Adrenal gland (tissue), 12 donors: ENCODE results near the gene FBXO28. TPM values are rescaled to one million over a fixed set of nuclear protein-coding genes. Genes with fewer than 3 reads are reported as not detected.

Experiments used
- DNase-seq, 7 donors: peaks; one replicate each; pipeline ENCODE4 v3.0.0-alpha.2; 2019 to 2020
- H3K27ac ChIP-seq, 5 donors: fragments of 200-600 bp; sonication (generic) in 4 of 5; 1 replicate in 3 of 5; 2 replicates in 2 of 5; pipeline versions ENCODE4 v1.5.1 to v1.8.0; 2016 to 2020; ENCODE audit warnings: mild to moderate bottlenecking in 1 of 5
- H3K27me3 ChIP-seq: fragments of 200-600 bp; 2 replicates; pipeline ENCODE4 v1.8.0; 2021
- H3K36me3 ChIP-seq, 2 donors: fragments of 200-600 bp; replicated peaks in 1 of 2; 1 replicate in 1 of 2; 2 replicates in 1 of 2; pipeline versions ENCODE4 v1.5.1 to v1.8.0; 2018 to 2022
- H3K4me1 ChIP-seq, 2 donors: fragments of 200-600 bp; replicated peaks in 1 of 2; 1 replicate in 1 of 2; 2 replicates in 1 of 2; pipeline versions ENCODE4 v1.5.1 to v1.8.0; 2018 to 2021
- H3K4me3 ChIP-seq, 4 donors: fragments of 200-600 bp; sonication (generic) in 3 of 4; one replicate each; pipeline ENCODE4 v1.5.1; 2016 to 2018
- H3K9me3 ChIP-seq, 3 donors: fragments of 200-600 bp; sonication (generic) in 1 of 3; replicated peaks in 1 of 3; 1 replicate in 2 of 3; 2 replicates in 1 of 3; pipeline versions ENCODE4 v1.5.1 to v1.8.0; 2016 to 2021
- POLR2A ChIP-seq, 2 donors: fragments of 450-650 bp; IDR thresholded peaks; one replicate each; pipeline ENCODE4 v1.6.1; 2017; ENCODE audit warnings: antibody characterized with exemption in 2 of 2, mild to moderate bottlenecking in 2 of 2, moderate library complexity in 1 of 2
- WGBS, 4 donors: extraction: QIAGEN DNeasy Blood & Tissue Kit in 2 of 4; methylation state at CpG; one replicate each; pipeline versions ENCODE4 v1.1.5 to v1.1.7; 2013 to 2017; 5-methylcytosine and 5-hydroxymethylcytosine counted together
- intact Hi-C, 2 donors: fragments of 100-400 bp; cut with DNase I; formaldehyde crosslinking; loops; one replicate each; pipeline versions ENCODE4 v1.14.1 to v1.15.0; 2022 to 2023
- polyA plus RNA-seq, 3 donors: library from polyadenylated mRNA; stranded (reverse); fragments of 200-250 nt in 2 of 3; fragments of 350-450 nt in 1 of 3; fragmentation: Illumina TruSeq in 1 of 3; extraction: RNeasy Lipid Tissue Mini Kit (QIAGEN cat#74804) in 1 of 3; gene quantifications; one replicate each; pipeline ENCODE4 v1.2.3, GENCODE V29; 2013 to 2014
- total RNA-seq, 9 donors: library from RNA; depleted of rRNA in 4 of 9; stranded (reverse); fragments of >200 nt in 4 of 9; fragments of 120-200 nt in 1 of 9; fragmentation: NEBNext Ultra II Directional in 1 of 9; extraction: Animal tissue kit (Norgen Biotek cat#: 25700) in 1 of 9; gene quantifications; one replicate each; pipeline versions ENCODE4 v1.1.0 to v1.2.4, GENCODE V29; 2013 to 2023
- TF ChIP-seq, protein P1 (sequence below), 6 experiments: fragments of 450-650 bp in 4 of 6; fragments of 200-600 bp in 2 of 6; sonication (generic) in 1 of 6; IDR thresholded peaks; 1 replicate in 5 of 6; 2 replicates in 1 of 6; pipeline versions ENCODE4 v1.5.1 to v1.8.0; 2016 to 2021; ENCODE audit warnings: antibody characterized with exemption in 6 of 6, mild to moderate bottlenecking in 2 of 6, moderate library complexity in 1 of 6
- donor health status: healthy with polysubstance abuse.
- donor health status: Bipolar disorder and iron deficiency.
- donor health status: DM: yes; HTN: yes; CAD: no.
- donor health status: DM: no; HTN: no; CAD: no.
- donor health status: DM: no; HTN: no; CAD: no.
- donor health status: DM: yes; HTN: yes; CAD: no.

The FBXO28 gene
- total and polyA plus RNA-seq, 12 donors, result 7.0 to 39.1 (median 23.9) TPM

DNA sequence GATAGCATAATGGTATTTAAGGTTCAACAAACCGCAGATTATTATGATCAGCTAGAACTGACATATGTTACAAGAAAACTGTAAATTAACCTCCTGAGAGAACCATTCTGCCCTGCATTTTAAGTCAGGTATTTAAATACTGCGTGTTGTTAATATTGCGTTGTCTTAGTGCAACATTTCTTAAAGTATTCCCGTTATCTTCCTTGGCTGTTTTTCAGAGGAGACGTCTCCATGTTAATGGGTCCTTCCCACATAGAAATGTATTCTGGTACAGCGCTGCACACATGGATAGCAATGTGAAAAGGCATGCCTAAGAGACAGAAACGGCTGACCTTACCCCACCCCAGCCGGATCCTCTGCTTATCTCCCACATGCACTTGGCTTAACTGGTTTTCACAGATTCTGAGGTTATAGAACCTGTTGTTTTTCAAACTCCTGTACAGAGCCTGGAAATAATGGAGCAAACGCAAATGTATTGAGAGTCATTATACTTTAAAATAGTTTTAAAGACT lies 46.3 kb downstream of the FBXO28 start:
- intact Hi-C loops, result no loop called here
- no peak for DNase-seq
- 90 to 94% (median 93%) methylated on average over 9 of the region's 9 CpGs for WGBS, 4 donors
- Histone ChIP-seq H3K27ac (no peak overlapping the region), H3K36me3 (peaks cover 0 to 46% of the 10 kb centered on the region in 2 donors), H3K4me3 (no peak overlapping the region), H3K4me1 (no peaks in the 10 kb centered on the region), H3K27me3 (no peaks in the 10 kb centered on the region), H3K9me3 (no peaks in the 10 kb centered on the region)
- TF ChIP-seq, protein P1, sequence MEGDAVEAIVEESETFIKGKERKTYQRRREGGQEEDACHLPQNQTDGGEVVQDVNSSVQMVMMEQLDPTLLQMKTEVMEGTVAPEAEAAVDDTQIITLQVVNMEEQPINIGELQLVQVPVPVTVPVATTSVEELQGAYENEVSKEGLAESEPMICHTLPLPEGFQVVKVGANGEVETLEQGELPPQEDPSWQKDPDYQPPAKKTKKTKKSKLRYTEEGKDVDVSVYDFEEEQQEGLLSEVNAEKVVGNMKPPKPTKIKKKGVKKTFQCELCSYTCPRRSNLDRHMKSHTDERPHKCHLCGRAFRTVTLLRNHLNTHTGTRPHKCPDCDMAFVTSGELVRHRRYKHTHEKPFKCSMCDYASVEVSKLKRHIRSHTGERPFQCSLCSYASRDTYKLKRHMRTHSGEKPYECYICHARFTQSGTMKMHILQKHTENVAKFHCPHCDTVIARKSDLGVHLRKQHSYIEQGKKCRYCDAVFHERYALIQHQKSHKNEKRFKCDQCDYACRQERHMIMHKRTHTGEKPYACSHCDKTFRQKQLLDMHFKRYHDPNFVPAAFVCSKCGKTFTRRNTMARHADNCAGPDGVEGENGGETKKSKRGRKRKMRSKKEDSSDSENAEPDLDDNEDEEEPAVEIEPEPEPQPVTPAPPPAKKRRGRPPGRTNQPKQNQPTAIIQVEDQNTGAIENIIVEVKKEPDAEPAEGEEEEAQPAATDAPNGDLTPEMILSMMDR (IDR thresholded peaks at IDR 0.05), result no peak
- TF ChIP-seq POLR2A (IDR thresholded peaks at IDR 0.05), result no peak

GRCh38 chr1:224162768-224163167 lies 48.9 kb downstream of the FBXO28 start:
- 93 to 99% (median 95%) methylated on average over 8 of the region's 8 CpGs for WGBS, 4 donors
- H3K4me3 ChIP-seq, result no peak overlapping the region
- DNase-seq, result no peak
- no peaks in the 10 kb centered on the region for H3K9me3 ChIP-seq
- TF ChIP-seq, protein P1 (IDR thresholded peaks at IDR 0.05), result no peak
- TF ChIP-seq POLR2A (IDR thresholded peaks at IDR 0.05), result no peak
- peaks cover 0 to 25% of the 10 kb centered on the region in 2 donors for H3K36me3 ChIP-seq
- H3K4me1 ChIP-seq, result no peaks in the 10 kb centered on the region
- H3K27ac ChIP-seq, result no peak overlapping the region
- no peaks in the 10 kb centered on the region for H3K27me3 ChIP-seq
- intact Hi-C loops, result no loop called here

DNA sequence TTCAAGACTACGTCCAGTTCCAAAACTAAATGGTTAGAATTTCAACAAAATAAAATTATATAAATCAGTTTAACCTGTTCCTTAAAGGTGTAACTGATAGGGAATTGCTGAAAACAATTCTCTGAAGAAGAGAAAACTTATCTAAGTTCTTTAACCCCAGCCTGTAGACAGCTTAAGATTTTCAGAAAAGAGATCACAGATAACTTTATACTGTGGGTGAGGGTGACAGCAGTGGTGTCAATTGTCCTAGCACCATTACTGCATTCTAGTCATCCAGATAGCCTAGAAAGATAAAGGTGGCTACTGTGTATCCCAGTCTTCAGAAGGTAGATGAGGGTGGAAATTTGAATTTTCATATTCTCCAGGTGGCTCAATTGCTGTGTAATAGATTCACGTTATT lies 49.4 kb downstream of the FBXO28 start:
- Histone ChIP-seq H3K9me3 (no peaks in the 10 kb centered on the region), H3K4me3 (no peak overlapping the region), H3K27ac (no peak overlapping the region), H3K36me3 (peaks cover 0 to 20% of the 10 kb centered on the region in 2 donors), H3K27me3 (no peaks in the 10 kb centered on the region), H3K4me1 (no peaks in the 10 kb centered on the region)
- no peak for TF ChIP-seq POLR2A (IDR thresholded peaks at IDR 0.05)
- TF ChIP-seq, protein P1 (IDR thresholded peaks at IDR 0.05), result no peak
- no peak for DNase-seq
- intact Hi-C loops, result no loop called here
- WGBS, 4 donors, result 58 to 86% (median 77%) methylated on average over 2 of the region's 2 CpGs

DNA sequence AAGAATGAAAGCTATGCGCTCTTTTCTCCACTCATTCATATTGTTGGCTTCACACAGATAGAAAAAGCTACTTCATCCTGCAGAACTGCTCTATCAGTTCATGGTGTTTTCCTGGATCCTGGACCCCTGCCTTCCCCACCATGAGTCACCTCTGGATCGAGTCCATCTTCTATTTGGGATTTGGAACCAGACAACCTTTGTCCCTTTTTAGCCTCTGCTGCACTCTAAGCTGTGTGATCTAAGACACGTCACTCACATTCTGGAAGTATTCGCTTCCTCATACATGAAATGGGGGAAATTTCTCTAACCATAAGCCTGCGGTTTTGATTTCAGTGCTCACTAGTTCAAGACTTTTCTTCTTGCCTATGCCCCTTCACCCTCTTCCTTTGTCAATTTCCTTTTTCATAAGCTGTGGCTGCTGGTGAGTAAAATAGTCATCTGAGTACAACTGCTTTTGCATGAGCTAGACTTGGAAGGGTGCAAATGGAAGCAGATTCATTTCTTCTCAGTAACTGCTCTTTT lies 55.0 kb downstream of the FBXO28 start:
- 33 to 41% (median 37%) methylated on average over 5 of the region's 5 CpGs for WGBS, 4 donors
- H3K27me3 ChIP-seq, result no peaks in the 10 kb centered on the region
- peak overlapping the region in 3 of 5 donors; percentile 10 to 59 (median 52) for H3K27ac ChIP-seq
- no peaks in the 10 kb centered on the region for H3K9me3 ChIP-seq
- H3K36me3 ChIP-seq, result no peaks in the 10 kb centered on the region
- intact Hi-C loops, result no loop called here
- TF ChIP-seq, protein P1 (IDR thresholded peaks at IDR 0.05), result no peak
- no peak for TF ChIP-seq POLR2A (IDR thresholded peaks at IDR 0.05)
- no peak overlapping the region for H3K4me3 ChIP-seq
- peaks cover 0 to 5% of the 10 kb centered on the region in 2 donors for H3K4me1 ChIP-seq
- DNase-seq, result peak in 3 of 7 donors; percentile 16 to 26 (median 18)
